COR-L47 (cell line): ENCODE data around the gene OR2G3.

Experiments used
- DNase-seq: peaks from one replicate; lab custom pipeline; 2025; lab: John Stamatoyannopoulos, UW

The OR2G3 gene

GRCh38 chr1:247605286-247605685 is at the start of gene OR2G3:
OR2G3 (plus strand) TSS chr1:247605586; CDS start chr1:247605586, 0 bp downstream.
- DNase-seq = no peak

- no peak for DNase-seq
Measured at GRCh38 chr1:247557926-247558674, 47.3 kb upstream of the OR2G3 start.

- DNase-seq = no peak
Measured at GRCh38 chr1:247561711-247562110, 43.7 kb upstream of the OR2G3 start.

GRCh38 chr1:247562198-247562597 is 43.2 kb upstream of the OR2G3 start:
- DNase-seq = no peak

GRCh38 chr1:247574236-247574635 is 31.1 kb upstream of the OR2G3 start:
- no peak for DNase-seq

GRCh38 chr1:247574664-247575063 is 30.7 kb upstream of the OR2G3 start:
- DNase-seq = no peak

GRCh38 chr1:247576514-247576913 is 28.9 kb upstream of the OR2G3 start:
- DNase-seq = no peak

GRCh38 chr1:247578946-247579460 is 26.4 kb upstream of the OR2G3 start:
- DNase-seq = no peak

GRCh38 chr1:247588060-247588459 is 17.3 kb upstream of the OR2G3 start, which contains the start of gene OR2G2:
OR2G2 (plus strand) TSS chr1:247588360; CDS start chr1:247588360, 0 bp downstream.
- no peak for DNase-seq

- DNase-seq = no peak
Measured at GRCh38 chr1:247613405-247613804, 8.0 kb downstream of the OR2G3 start.

GRCh38 chr1:247614625-247615024 is 9.2 kb downstream of the OR2G3 start:
- DNase-seq = no peak

- DNase-seq = no peak
Measured at GRCh38 chr1:247627951-247628350, 22.6 kb downstream of the OR2G3 start.

GRCh38 chr1:247638011-247638410 is 32.6 kb downstream of the OR2G3 start:
- DNase-seq = no peak

GRCh38 chr1:247638781-247639180 is 33.4 kb downstream of the OR2G3 start:
- no peak for DNase-seq

GRCh38 chr1:247639381-247639981 is 34.1 kb downstream of the OR2G3 start:
- DNase-seq = no peak

GRCh38 chr1:247642742-247643141 is 37.4 kb downstream of the OR2G3 start:
- DNase-seq = no peak

GRCh38 chr1:247646867-247647266 is 41.5 kb downstream of the OR2G3 start:
- no peak for DNase-seq

GRCh38 chr1:247647864-247648263 is 42.5 kb downstream of the OR2G3 start:
- DNase-seq = peak; percentile 44

GRCh38 chr1:247653040-247653439 is 47.7 kb downstream of the OR2G3 start:
- DNase-seq = no peak
